Epithelial cell of esophagus (primary cell): ENCODE results near the gene HPS3.

Source experiments
- DNase-seq: peaks from one replicate; pipeline ENCODE4 v3.0.0; 2010; ENCODE audit warnings: low read depth
- H3K4me3 ChIP-seq: 2 replicates; pipeline ENCODE4 v1.5.1; 2011; ENCODE audit warnings: mild to moderate bottlenecking, low read length, control low read depth
- TF ChIP-seq, protein P1 (sequence below): IDR thresholded peaks from 2 replicates; pipeline ENCODE4 v1.5.1; 2011; ENCODE audit warnings: low read depth, mild to moderate bottlenecking, low read length, control low read depth, inconsistent platforms; ENCODE audit not compliant: insufficient read depth; ENCODE audit errors: missing control alignments

Gene HPS3

DNA sequence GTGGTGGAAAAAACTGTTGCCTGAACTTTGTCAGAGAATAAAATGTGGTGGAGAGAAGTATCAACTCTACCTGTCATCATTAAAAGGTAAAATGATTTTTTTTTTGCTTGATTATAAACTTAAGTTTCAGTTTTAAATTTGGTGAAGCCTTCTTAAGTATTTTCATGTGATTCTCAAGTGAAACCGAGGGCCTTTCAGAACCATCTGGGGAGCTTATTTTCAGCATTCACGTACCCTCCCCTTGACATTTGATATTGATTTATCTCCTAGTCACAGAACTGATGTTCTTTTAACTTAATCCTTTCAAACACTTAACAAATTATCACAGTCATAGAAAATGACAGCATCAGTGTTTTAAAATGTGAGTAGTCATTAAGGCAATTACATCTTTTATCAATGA is 38.5 kb downstream of the HPS3 start:
- TF ChIP-seq, protein P1, sequence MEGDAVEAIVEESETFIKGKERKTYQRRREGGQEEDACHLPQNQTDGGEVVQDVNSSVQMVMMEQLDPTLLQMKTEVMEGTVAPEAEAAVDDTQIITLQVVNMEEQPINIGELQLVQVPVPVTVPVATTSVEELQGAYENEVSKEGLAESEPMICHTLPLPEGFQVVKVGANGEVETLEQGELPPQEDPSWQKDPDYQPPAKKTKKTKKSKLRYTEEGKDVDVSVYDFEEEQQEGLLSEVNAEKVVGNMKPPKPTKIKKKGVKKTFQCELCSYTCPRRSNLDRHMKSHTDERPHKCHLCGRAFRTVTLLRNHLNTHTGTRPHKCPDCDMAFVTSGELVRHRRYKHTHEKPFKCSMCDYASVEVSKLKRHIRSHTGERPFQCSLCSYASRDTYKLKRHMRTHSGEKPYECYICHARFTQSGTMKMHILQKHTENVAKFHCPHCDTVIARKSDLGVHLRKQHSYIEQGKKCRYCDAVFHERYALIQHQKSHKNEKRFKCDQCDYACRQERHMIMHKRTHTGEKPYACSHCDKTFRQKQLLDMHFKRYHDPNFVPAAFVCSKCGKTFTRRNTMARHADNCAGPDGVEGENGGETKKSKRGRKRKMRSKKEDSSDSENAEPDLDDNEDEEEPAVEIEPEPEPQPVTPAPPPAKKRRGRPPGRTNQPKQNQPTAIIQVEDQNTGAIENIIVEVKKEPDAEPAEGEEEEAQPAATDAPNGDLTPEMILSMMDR: no peak
- no peak for DNase-seq
- H3K4me3 ChIP-seq: no peak overlapping the region

DNA sequence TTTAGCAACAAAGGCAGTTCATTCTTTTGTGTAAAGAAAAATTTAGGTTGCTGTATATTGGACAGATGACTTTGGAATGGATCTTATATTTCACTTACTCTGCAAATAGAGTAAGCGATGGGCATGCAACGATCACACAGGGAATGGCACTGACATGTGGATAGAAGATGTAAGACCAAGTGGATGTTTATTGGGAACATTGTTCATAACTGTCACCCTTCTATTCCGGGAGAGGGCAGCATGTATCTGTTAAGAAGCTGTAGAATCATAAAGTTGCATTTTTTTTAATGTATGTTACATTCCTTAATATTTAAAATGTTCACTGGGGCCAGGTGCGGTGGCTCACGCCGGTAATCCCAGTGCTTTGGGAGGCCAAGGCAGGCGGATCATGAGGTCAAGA is 41.2 kb downstream of the HPS3 start:
- DNase-seq: no peak
- no peak overlapping the region for H3K4me3 ChIP-seq
- TF ChIP-seq, protein P1: no peak

DNA sequence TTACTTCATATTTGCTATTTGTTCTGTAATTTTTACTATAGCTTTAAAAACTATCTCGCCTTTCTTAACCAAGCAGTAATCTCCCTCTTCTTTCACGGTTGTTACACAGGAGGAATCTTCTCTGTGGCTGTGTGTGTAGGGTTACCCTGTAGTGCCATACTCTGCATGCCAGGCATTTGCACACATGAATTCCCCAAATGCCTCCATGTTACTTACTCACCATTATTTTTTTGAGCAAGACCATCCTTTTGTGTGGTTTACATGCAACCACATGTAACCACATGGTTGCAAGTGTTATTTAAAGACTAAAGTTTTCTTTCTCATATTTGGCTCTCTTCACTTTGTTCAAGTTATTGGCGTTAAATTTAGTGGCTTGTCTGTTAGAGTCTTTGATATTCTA is 45.5 kb downstream of the HPS3 start:
- TF ChIP-seq, protein P1: no peak
- DNase-seq: no peak
- H3K4me3 ChIP-seq: no peak overlapping the region

DNA sequence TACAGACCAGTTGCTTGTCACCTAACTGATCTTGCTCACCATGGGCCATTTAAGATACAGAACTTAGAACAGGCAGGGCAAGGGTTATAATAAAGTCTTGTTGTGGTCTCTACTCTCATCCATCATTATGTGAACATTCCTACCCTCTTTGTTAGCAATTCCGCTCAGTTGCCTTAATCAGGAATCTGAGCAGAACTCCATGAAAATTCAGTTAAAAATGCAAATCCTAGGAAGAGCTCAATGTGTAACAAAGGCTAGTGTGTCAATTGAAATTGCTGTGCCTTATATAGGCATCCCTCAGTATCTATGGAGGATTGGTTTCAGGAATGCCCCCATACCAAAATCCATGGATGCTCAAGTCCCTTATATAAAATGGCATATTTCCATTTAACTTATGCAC is 47.7 kb downstream of the HPS3 start:
- no peak overlapping the region for H3K4me3 ChIP-seq
- DNase-seq: no peak
- TF ChIP-seq, protein P1: no peak

DNA sequence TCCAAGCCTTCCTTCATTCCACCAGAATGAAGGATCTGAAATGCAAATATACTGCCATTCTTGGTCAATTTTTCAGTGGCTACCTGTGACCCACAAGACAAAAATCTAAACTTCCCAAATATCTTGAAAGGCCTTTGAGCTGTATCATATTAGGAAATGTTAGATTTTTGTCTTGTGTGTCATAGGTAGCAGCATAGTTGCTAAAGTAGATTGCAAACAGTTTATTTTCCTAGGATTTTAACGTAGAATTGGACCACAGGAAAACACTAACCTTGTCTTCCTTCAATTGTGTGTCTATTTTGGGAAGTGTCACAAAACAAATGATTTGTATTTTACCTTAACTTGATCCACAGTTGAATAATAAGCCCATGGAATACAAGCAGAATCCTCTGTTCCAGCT is 49.8 kb downstream of the HPS3 start:
- TF ChIP-seq, protein P1: no peak
- no peak overlapping the region for H3K4me3 ChIP-seq
- DNase-seq: peak; percentile 46

DNA sequence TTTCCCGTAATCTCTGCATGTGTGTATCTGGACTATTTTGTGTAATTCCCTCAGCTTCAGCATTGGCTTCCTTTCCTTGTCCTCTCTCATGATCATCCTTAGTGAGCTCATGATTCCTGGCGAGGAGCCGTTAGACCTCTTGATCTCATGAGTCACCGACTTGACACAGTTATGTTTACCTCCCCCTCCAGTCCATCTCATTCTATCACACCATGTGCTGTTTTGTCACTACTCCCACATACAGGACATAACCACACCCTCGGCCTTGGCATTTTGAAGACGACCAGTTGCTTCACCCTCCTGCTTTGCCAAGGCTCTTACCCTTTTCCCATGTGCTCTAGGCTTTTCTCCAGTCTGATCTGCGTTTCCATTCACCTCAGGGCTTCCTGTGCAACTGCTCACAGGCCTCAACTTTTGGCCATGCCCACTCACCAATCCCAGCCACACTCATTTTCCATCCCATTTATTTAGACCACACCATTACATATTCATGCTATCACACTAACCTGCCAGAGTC is 50.7 kb downstream of the HPS3 start:
- TF ChIP-seq, protein P1: no peak
- DNase-seq: peak; percentile 97
- no peak overlapping the region for H3K4me3 ChIP-seq

DNA sequence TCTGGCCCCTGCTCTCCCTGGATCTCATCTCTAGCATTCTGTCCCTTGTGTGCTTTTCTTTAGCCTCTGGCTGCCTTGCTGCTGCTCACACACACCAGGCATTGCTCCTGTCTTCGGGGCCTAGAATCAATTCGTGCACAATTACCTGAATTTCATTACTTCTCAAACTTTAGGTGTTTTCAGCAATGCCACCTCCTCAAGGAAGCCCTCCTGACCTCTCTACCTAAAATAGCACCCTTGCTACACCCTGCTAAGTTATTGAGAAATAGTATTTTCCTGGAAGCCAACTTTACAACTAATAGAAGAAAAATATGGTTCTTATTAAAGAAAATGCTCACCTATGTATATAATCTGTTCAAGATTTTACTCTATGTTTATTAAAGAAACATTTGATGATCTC is 51.7 kb downstream of the HPS3 start:
- H3K4me3 ChIP-seq: no peak overlapping the region
- TF ChIP-seq, protein P1: no peak
- no peak for DNase-seq
